Hepatocyte (in vitro differentiated cells): ENCODE measurements around the gene DCUN1D1.

Experiments used
- CTCF ChIP-seq: fragments of 200-600 bp; sonication (generic); IDR thresholded peaks from 2 replicates; pipeline ENCODE4 v1.5.1; 2016; ENCODE audit warnings: antibody characterized with exemption, mild to moderate bottlenecking; ENCODE audit not compliant: poor library complexity
- EZH2 ChIP-seq: fragments of 200-600 bp; sonication (generic); IDR thresholded peaks from 2 replicates; pipeline ENCODE4 v1.6.1; 2016; ENCODE audit warnings: antibody characterized with exemption, mild to moderate bottlenecking, borderline replicate concordance
- EZH2phosphoT487 ChIP-seq: fragments of 200-600 bp; sonication (generic); IDR thresholded peaks from one replicate; pipeline ENCODE4 v1.6.1; 2018; ENCODE audit warnings: antibody characterized with exemption, mild to moderate bottlenecking, low read depth, moderate library complexity; ENCODE audit not compliant: unreplicated experiment, severe bottlenecking

DNA sequence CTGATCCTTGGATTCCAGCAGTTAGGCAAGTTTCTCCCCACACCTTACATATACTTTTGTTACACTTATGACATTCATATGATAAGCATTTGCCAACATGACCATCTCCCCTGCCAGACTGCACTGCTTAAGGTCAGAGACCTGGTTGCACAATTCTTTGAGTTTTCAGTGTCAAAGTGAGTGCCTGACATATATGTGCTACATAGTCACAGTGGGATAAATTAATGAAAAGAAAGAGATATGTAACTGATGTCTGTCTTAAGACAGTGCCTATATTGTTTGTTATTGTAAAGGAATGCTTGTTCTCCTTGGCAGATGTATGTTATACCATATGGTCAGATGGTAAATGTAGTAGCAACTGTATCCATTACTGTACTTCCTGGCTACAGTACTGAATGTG lies 3.5 kb upstream of the DCUN1D1 start:
- no peak for TF ChIP-seq CTCF
- TF ChIP-seq EZH2phosphoT487, result no peak
- TF ChIP-seq EZH2, result no peak
